DMS153 (cell line): Measurements from ENCODE around the gene CEP76.
"Not testable (repeated sequence)": the region's sequence is repeated elsewhere in the genome, so short reads cannot be mapped to it uniquely, and the experiment has no call there.

Experiments
- DNase-seq: peaks from one replicate; lab custom pipeline; 2025; lab: John Stamatoyannopoulos, UW

CEP76 gene

DNA sequence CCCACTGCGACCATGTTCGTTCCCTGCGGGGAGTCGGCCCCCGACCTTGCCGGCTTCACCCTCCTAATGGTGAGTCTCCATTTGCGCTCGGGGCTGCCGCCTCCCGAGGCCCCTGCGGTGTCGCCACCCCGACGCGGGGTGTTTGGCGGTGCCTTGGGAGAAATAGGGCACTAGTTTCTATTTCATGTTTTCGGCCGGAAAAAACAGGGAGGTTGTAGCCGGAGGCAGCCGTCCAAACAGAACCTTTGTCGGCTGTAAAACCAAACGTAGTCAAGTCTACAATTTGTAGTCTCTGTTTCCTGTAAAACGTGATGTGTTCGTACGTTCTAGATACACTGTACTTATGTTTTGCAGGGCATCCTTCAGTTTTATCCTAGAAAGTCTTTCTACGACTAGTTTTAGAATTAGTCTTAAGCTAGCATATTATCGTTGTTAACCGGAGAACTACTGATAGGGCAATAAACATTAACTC lies 609 bp upstream of the CEP76 start:
- no peak for DNase-seq

DNA sequence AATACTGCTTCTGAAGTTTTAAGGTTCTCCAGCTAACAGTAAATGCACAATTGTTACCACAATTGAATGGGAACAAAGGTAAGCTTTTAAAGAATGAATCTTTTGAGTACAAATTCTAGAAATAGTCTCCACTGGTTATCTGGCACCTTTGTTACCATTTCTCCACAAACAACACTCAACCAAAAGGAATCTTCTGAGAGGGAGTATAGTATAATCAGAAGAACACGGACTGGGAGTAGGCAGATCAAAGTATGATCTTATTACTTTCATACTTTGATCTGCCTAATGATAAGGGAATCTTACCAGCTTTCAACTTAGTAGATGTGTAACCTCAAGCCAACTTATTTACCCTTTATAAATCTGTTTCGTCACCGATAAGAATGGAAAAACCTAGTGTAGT lies 1.4 kb downstream of the CEP76 start:
- no peak for DNase-seq

DNA sequence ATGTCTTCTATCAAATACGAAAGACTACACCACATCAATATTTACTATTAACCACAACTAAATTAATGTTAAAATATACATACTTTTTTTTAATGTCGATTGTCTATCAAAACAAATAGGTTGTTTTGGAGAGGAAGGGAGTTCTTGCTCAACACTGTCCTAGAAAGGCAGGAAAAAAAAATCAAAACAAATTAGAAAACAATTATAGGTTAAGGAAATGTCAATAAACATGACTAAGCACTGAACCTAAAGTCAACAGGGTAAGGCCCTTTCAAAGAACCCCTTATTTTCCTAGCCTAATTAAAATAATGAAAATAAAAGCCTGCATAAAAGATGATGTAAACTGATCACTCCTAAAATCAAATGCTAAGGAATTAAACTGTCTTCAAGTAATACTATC lies 2.8 kb downstream of the CEP76 start:
- no peak for DNase-seq

DNA sequence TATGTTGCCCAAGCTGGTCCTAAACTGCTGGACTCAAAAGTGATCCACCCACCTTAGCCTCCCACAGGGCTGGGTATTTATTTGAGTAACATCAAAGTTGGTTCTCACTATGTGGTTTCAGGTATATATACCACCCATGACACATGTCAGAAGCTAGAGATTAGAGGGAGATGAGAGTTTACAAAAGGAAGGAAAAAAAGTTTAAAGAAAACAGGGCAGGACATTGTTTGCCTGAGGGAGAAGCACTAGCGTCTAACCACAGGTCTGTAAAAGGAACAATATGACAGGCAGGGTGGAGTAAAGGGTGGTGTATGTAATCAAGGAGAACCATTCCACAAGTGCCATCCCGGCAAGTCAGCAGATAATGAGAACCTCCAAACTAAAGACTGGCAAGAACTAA lies 8.5 kb downstream of the CEP76 start:
- no peak for DNase-seq

DNA sequence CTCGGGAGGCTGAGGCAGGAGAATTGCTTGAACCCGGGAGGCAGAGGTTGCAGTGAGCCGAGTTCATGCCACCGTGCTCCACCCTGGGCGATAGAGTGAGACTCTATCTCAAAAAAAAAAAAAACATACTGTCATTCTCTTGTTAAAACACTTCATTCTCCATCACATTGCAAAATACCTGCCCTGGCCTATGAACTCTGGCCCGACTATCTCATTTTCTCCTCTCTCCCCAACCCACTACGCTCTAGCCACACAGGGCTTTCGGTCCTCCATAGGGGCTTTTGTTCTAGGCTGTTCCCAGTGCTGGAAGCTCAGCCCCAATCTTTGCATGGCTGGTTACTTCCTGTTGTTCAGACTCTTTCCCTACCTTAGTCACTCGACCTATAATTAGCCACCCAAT lies 10.3 kb downstream of the CEP76 start:
- no peak for DNase-seq

DNA sequence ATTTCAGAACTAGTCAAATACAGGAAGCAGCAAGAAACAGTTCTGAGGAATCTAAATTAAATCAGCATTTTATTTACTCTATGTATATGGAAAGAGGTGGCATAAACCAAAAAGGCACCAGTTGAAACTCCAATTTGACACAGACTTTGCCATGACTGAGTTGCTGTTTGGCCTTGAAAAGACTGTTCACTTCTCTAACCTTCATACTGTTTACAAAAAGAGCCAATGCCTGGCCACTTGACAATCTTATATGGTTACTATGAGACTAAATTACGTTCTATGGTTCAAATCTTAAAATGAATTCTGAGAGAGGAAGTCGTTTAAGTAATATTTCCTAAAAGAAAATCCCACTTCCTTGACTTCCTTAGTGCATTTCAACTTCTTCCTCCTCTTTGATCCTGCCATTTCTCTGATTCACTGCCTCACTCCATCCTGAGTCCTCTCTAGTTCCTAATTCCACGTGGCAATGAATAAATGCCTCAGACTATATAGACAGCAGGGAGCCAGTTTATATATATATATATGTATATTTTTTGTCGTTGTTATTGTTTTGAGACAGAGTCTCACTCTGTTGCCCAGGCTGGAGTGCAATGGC lies 13.2 kb downstream of the CEP76 start:
- DNase-seq: no peak

DNA sequence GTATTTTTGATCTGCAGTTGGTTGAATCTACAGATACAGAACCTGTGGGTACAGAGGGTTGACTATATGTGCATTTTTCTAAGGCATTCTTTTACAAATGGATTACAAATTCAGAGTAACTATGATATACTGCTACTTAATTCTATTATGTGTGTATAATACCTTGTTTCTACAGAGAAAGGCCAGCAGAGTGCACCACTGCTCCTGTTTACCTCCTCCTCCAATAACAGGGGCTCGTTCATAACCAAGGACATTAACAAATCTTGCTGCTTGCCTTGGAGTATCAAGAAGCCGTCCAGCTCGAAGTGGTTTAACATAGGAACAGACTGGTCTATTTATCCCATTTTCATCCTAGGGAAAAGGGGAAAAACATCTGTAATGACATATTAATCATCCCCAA lies 16.4 kb downstream of the CEP76 start:
- no peak for DNase-seq

DNA sequence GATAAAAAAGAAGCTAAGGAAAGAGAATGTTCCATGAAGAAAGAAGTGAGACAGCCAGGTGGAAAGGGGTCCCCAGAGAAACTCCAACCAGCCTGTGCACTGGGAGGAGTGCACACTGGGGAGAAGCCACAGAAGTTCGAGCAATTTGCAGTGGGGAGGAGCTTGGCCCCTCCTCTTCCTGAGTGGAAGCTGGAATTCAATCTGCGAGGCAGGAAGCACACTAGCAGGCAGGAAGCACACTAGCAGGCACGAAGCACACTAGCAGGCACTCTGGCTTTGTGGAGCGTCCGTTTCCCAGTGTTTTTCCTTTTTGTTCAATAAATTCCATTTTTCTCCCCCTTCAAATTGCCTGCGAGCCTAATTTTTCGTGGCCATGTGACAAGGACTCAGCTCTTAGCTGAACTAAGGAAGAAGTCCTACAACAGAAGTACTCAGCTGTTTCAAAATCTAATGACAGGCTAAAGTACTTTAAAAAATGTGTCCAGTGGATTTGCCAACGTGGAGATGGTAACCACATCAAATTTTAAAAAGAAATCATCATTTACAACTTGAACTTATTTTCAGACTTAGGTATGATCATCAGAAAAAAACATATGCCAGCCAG lies 23.2 kb downstream of the CEP76 start:
- no peak for DNase-seq

DNA sequence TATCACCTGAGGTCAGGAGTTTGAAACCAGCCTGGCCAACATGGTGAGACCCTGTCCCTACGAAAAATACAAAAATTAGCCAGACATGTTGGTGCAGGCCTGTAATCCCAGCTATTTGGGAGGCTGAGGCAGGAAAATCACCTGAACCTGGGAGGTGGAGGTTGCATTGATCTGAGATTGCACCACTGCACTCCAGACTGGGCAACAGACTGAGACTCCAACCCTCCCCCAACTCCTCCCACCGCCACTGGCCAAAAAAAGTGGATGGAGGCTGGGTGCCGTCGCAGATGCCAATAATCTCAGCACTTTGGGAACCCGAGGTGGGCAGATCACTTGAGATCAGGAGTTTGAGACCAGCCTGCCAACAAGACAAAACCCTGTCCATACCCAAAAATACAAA lies 34.5 kb downstream of the CEP76 start:
- DNase-seq: no peak

DNA sequence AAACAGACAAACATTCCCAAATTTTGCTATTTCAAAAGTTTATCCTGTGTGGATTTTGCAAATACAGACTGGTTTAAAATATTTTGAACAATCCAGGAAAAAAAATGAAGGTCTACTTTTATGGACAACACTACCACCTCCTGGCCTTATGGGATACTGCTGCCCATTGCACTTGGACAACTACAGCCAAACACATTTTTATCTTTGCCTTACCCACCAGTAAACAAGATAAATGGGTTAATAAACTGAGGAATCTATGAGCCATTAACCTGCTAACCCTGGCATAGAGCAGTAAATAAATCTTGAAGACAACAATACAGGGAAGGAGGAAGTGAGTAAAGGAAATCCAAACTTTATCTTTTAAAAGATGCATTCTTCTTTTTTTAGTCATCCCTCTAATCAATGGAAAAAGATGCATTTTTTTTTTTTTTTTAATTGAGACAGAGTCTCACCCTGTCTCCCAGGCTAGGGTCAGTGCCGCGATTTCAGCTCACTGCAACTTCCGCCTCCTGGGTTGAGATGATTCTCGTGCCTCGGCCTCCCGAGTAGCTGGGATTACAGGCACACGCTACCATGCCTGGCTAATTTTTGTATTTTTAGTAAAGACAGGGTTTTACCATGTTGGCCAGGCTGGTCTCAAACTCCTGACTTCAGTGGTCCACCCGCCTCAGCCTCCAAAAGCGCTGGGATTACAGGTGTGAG lies 42.5 kb downstream of the CEP76 start:
- DNase-seq: no peak

DNA sequence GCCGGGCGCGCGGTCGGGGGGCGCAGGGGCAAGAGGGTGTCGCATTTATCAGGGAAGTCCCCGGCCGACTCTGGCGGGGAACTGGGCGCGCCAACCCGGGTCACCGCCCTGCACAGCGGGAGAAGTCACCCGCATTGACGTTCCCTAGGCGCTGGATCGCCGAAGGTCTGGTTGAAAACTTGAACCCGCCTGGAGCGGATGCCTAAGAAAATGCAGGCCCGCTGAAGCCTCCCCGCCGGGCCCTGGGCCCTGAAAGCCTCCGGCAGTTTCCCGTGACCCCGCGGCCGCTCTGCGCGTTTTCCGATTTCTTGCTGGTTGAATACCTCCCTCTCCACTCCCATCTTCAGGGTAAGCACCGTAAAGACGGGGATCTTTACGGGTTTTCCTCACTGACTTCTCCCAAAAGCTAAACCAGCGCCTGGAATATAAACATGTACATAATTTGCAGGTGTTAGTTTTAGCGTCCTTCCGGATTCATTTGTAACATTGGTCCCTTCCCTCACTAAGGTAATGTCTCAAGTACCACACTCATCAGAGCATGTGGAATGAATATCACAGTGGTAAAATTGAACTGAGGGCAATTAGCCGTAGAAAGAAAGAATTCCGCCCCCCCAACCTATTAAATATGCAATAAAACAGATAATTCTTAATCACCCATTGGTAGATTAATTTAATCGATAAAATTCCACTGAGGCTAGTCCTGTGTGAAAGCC lies 43.9 kb downstream of the CEP76 start:
- DNase-seq: no peak

DNA sequence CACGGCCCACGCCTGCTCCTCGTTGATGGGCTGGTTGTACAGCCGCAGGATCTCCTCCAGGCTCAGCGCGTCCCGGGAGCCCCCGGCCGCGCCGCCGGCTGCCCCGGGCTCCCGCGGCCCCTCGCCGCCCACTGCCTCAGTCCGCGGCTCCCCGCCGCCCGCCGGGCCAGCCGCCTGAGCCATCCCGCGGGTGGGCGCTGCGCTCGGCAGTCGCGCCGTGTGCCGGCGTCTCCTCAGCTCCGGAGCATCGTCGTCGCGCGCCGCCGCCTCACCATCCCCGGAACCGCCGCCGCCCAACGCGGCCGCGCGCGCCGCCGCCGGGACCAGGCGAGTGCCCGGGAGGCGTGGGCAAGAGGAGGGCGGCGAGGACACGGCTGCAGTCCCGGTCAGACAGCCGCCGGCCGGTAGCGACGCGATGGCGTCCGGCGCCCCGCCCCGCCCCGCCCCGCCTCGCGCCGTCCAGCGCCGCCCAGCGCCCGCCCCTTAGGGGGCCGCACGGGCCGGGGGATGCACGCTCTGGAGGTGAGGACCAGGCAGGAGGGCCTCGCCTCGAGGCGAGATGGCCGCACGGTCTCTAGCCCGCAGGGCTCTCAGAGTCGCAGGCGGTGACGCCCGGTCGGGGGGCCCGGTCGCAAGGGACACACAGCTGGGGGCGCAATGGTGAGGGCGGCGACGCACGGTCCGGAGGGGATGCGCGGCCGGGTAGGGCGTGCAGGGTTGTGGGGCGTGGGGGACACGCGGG lies 44.7 kb downstream of the CEP76 start, which contains the start of gene SPIRE1:
TSS of gene SPIRE1 (minus strand) at position 424 of the 742 bp plus-strand sequence. CDS start at position 183, 241 bp downstream.
- peak; percentile 17 for DNase-seq

DNA sequence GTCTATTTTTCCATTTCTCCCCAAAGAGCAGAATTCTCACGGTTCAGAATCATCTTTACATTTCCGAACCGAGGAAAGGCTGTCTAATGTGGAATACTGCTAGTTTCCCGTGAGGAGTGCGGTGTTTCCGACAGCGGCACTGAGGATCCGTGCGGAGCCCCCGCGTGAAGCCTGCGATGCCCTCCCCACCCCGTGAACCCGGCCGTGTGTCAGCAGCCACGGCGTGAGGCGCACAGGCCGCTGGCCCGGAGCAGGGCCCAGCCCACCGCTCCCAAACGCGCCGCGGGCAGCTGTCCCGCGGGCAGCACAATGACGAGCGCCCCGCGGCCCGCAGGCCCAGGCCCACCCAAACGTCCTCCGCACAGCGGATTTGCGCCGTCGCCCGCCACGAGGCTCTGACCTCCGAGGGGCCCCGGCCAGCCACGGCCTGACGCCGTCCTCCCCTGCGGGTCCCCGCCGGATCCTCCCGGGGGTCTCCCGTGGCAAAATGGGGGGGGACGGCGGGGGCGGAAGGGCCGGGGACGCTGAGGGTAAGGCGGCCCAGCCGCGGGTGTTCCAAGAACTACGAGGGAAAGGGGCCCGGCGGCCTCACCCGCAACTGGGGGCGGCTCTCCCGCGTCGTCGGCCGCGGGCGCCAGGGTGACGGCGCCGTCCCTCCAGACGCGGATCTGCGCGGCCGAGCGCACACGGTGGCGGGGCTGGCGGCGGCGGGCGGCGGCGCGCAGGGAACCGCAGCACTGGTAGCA lies 45.4 kb downstream of the CEP76 start:
- no peak for DNase-seq

DNA sequence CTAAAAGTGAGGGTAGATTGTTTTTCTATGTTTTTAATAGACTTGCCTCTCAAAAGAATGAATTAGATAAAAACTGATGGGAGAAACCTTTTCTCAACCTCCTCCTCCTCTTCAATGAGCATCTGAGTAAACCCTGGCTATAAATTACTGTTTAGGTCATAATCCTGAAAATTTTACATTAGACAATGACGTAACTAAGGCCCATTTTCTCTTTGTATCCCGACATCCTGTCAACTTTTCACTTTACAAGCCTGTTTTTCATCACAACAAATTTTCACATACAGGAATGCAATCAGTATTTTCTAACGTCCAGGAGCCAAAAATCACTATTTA lies 46.0 kb downstream of the CEP76 start:
- no peak for DNase-seq

DNA sequence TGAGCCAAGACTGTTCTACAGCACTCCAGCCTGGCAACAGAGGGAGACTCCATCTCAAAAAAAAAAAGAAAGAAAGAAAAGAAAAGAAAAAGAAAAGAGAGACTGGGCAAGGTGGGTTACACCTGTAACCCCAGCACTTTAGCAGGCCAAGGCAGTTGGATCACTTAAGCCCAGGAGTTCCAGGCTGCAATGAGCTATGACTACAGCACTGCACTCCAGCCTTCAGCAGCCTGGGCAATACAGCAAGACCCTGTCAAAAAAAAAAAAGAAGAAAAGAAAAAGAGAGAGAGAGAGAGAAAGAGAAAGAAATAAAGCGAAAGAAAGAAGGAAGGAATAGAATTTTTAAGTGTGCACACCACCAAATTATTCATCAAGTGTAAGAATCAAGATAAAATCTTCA lies 47.6 kb downstream of the CEP76 start:
- no peak for DNase-seq

DNA sequence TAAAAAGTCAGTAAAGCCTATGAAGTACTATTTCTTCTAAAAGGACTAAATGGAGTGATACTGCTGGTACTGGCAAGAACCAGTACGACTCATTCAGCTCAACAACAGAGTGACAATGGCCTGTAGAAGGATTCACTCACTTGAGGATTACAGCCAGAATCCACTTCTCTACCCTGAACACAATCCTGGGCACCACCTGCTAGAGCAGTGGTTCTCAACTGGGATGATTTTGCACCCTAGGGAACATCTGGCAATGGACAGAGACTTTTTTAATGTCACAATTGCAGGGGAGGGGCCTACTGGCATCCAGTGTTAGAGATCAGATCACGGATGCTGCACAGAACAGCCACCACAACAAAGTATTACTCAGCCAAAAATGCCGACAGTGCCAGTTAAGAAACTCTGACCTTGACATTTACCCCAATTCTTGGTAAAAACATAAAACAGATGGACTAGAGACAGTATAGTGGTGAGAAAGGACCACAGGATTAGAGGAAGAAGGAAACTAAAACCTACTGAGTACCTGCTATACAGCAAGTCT lies 49.6 kb downstream of the CEP76 start:
- DNase-seq: no peak

DNA sequence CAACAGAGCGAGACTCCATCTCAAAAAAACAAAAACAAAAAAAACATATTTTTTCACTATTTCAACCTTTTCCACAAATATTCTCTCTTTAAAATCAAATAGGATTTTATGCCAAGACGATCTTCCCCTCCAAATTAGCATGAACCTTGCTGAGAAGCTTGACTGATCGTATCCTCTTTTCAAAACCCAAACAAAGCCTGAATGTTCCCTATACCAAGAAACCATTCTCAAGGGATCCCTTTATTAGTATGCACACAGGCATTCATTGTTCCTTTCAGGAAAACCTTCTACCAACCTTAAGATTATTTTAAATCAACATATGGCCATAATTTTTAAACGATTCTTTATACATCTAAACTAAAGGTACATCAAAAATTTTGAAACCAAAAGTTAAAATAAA lies 50.9 kb downstream of the CEP76 start:
- no peak for DNase-seq

DNA sequence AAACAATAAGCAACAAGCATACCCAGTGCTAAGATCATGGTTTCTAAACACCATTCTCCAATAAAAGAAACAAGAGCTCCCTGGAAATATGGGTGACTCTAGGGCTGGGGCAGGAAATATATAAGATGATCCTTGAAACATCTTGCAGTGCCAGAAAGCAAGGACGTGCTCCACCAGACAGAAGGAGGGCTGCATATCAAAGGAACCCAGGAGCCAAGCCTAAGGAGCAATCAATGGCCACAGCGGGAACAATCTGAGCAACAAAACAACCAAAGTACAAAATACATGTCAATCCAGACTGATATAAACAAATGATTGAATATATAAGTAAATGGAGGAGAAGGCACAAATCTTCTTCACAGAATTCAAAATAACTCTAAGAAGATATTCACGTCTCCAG lies 54.8 kb downstream of the CEP76 start:
- no peak for DNase-seq

DNA sequence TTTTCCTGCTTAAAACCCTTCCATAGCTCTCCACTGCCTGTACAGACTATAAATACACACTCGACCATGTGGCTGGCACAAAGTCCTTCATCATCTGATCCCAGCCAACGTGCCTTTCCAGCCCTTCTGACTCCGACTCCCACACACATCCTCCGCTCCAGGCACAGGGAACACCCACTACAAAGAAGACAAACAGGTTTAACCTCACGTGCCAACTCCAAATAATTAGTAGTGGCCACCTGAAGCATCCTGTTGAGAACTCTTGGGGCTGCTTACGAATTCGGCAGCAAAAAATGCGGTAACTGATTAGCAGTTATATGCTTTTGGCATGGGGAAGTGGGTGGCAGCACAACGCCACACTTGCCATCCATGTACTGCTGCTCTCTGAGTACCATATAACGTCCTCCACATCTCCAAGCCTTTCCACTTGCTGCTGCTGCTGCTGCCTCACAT lies 56.7 kb downstream of the CEP76 start:
- DNase-seq: peak; percentile 59

DNA sequence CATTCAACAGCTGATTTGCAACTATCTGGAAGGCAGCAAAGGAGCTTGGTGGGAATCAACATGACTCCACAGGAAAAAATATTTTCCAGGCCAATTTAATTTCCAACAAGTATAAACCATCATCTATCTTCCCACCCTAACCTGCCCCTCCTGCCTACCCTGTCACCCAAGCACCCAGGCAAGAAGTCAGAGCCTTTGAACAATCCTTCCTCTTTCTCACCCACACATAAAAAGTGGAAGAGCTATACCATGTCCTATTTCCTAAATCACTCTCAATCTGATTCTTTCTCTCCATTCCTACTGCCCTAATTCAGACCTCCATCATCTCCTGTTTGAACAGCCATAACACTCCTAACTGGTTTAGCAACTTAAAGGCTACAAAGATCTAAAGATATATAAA lies 57.3 kb downstream of the CEP76 start:
- no peak for DNase-seq

DNA sequence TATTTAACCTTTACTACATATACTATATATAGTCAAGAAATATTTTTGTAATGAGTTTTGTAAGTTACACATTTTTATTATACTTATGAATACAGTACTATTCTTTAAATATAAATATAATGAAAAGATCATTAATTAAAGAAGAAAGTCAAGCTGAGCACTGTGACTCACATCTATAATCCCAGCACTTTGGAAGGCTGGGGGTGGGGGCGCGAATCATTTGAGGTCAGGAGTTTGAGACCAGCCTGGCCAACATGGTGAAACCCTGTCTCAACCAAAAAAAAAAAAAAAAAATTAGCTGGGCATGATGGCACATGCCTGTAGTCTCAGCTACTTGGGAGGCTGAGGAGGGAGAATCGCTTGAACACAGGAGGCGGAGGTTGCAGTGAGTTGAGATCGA lies 58.8 kb downstream of the CEP76 start:
- not testable (repeated sequence) for DNase-seq
